Mesothelial cell of epicardium (in vitro differentiated cells): Measurements from ENCODE around the gene TOMM40L. TPM values are rescaled to one million over a fixed set of nuclear protein-coding genes. Genes with fewer than 3 reads are reported as not detected.
A peak's percentile ranks its signal among the peaks of the same experiment; 100 is the strongest.

Experiments
- DNase-seq, 2 experiments: peaks; one replicate each; pipeline ENCODE4 v3.0.0; 2021; ENCODE audit warnings: low spot score in 2 of 2; ENCODE audit not compliant: unreplicated experiment in 2 of 2
- H3K27ac Mint-ChIP-seq: 2 replicates; pipeline ENCODE4 v1.8.0; 2021; ENCODE audit warnings: mixed read lengths
- H3K27me3 Mint-ChIP-seq: 2 replicates; pipeline ENCODE4 v1.8.0; 2021; ENCODE audit warnings: low read depth, mixed read lengths
- H3K36me3 Mint-ChIP-seq: 2 replicates; pipeline ENCODE4 v1.8.0; 2021; ENCODE audit warnings: mixed read lengths
- H3K4me1 Mint-ChIP-seq: 2 replicates; pipeline ENCODE4 v1.8.0; 2021; ENCODE audit warnings: mixed read lengths
- H3K4me3 Mint-ChIP-seq: 2 replicates; pipeline ENCODE4 v1.8.0; 2021; ENCODE audit warnings: mild to moderate bottlenecking, moderate library complexity, mixed read lengths
- H3K9me3 Mint-ChIP-seq: 2 replicates; pipeline ENCODE4 v1.8.0; 2021; ENCODE audit warnings: mixed read lengths
- microRNA-seq: library from miRNA; unstranded; fragments of <30 nt; microRNA quantifications from one replicate; pipeline ENCODE4 v1.2.0, GENCODE V29; 2021; ENCODE audit warnings: inconsistent platforms, mixed read lengths
- total RNA-seq: library from RNA; stranded (reverse); gene quantifications from 3 replicates; pipeline ENCODE4 v1.2.1, GENCODE V29; 2021
- TF ChIP-seq, protein P1 (sequence below): fragments of 200-600 bp; sonication (generic); IDR thresholded peaks from one replicate; pipeline ENCODE4 v1.5.0; 2021; ENCODE audit warnings: antibody characterized with exemption; ENCODE audit not compliant: unreplicated experiment

TOMM40L gene
- total RNA-seq, 1 donor from 2014 or later = 9.3 TPM

DNA sequence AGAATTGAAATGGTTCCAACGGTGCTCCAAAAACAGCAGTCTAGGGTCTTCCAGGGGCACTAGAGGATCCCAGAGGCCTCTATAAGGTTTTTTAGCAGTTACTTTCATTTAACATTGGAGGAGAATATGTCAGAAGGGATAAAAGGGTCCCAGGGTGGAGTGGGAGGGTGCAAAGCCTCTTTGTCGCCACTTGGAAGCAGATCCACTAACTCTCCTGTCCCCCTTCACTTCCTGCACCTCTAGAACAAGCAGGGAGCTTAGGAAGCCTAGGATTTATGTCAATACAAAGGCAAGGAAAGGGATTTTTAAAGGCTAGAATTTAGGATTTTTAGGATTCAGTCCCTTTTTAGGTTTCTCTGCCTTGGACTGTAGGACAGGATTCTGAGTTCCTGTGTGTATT, 41.0 kb downstream of the TOMM40L start:
- TF ChIP-seq, protein P1, sequence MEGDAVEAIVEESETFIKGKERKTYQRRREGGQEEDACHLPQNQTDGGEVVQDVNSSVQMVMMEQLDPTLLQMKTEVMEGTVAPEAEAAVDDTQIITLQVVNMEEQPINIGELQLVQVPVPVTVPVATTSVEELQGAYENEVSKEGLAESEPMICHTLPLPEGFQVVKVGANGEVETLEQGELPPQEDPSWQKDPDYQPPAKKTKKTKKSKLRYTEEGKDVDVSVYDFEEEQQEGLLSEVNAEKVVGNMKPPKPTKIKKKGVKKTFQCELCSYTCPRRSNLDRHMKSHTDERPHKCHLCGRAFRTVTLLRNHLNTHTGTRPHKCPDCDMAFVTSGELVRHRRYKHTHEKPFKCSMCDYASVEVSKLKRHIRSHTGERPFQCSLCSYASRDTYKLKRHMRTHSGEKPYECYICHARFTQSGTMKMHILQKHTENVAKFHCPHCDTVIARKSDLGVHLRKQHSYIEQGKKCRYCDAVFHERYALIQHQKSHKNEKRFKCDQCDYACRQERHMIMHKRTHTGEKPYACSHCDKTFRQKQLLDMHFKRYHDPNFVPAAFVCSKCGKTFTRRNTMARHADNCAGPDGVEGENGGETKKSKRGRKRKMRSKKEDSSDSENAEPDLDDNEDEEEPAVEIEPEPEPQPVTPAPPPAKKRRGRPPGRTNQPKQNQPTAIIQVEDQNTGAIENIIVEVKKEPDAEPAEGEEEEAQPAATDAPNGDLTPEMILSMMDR = no peak

DNA sequence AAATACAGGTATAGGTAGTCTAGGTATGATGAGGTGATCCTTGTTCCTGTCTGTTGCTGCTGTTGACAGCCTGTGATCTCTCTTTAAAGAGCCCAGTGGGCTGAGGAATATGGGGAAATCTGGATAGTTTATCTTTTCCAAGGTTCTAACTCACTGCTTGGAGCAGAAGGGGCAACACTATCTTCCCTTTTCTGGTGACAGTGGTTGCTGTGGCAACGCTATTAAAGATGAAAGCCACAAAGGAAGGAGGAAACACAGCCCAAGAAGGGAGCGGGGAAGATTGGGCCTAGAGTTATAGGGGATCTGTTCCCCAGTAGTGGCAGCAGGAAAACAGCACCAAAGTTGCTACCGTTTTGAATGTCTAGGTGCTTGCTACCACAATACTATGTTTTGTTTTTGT, 41.5 kb downstream of the TOMM40L start:
- Mint-ChIP-seq H3K9me3 (no peaks in the 10 kb centered on the region), H3K27me3 (peaks cover 5% of the 10 kb centered on the region), H3K4me3 (no peak overlapping the region), H3K27ac (peak overlapping the region; percentile 49), H3K36me3 (no peaks in the 10 kb centered on the region), H3K4me1 (peaks cover 7% of the 10 kb centered on the region)
- DNase-seq = no peak
- TF ChIP-seq, protein P1 = no peak

More for the DNA sequence above, 41.0 kb downstream of the TOMM40L start:
- no peak overlapping the region for H3K27ac Mint-ChIP-seq
- no peaks in the 10 kb centered on the region for H3K36me3 Mint-ChIP-seq
- DNase-seq = no peak
- H3K9me3 Mint-ChIP-seq = no peaks in the 10 kb centered on the region
- H3K4me1 Mint-ChIP-seq = peaks cover 7% of the 10 kb centered on the region
- H3K4me3 Mint-ChIP-seq = no peak overlapping the region
- peaks cover 8% of the 10 kb centered on the region for H3K27me3 Mint-ChIP-seq

DNA sequence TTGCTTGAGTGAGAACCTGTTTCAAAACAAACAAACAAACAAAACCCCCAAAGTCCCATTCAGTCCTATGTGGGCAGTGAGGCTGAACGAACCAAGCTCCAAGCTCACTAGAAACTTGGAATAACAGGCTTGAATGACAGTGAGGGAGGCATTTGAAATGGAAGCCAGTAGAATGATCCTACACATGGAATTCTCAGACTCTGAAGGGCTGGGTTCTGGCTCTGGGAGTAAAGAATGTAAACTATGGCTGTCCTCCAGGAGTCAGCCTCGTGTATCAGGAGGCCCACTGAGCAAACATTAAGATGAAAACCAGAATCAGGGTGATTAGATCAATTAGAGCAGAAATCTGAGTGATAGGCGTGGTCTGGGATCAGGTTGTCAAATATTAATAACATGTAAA, 47.5 kb downstream of the TOMM40L start:
- H3K27ac Mint-ChIP-seq = no peak overlapping the region

DNA sequence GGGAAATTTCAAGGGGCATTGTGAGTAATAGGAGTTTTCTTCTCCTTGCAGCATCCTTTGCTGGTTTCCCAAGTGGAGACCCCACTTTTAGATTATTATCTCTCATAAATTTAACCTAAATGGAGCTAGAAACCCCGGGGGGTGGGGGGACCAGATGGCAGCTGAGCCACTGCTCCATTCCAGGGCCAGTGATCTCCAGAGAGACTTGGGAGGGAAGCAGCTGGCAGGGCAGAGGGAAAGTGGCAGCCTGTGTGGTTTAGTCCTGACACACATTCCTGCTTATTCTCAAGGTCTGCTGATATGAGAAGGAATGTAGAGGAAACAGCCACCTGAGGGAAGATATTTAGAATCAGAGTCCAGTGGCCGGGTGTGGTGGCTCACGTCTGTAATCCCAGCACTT, 49.0 kb downstream of the TOMM40L start:
- Mint-ChIP-seq H3K27me3 (peaks cover 33% of the 10 kb centered on the region), H3K27ac (no peak overlapping the region), H3K36me3 (no peaks in the 10 kb centered on the region), H3K4me3 (no peak overlapping the region), H3K9me3 (no peaks in the 10 kb centered on the region), H3K4me1 (peaks cover 2% of the 10 kb centered on the region)
- TF ChIP-seq, protein P1 = no peak
- no peak for DNase-seq

More for the DNA sequence above, 47.5 kb downstream of the TOMM40L start:
- Mint-ChIP-seq H3K4me3 (no peak overlapping the region), H3K9me3 (no peaks in the 10 kb centered on the region), H3K36me3 (no peaks in the 10 kb centered on the region), H3K4me1 (peaks cover 2% of the 10 kb centered on the region), H3K27me3 (peaks cover 23% of the 10 kb centered on the region)
- DNase-seq = no peak
- TF ChIP-seq, protein P1 = no peak

Small RNA genes within 50 kb of the gene (microRNA-seq; reads per million reads assigned to microRNA genes)
- gene MIR5187 = 1.2 reads per million

Other genes with a start within 250 kb of the TOMM40L start
- 114 to 132 TPM (median 122 TPM) in 3 replicates for gene F11R, start 204.9 kb upstream of the TOMM40L start, total RNA-seq
- 53.2 to 60.3 TPM (median 53.7 TPM) in 3 replicates for gene TSTD1, start 187.1 kb upstream of the TOMM40L start, total RNA-seq
- 66.4 to 68.0 TPM (median 66.6 TPM) in 3 replicates for gene USF1, start 180.1 kb upstream of the TOMM40L start, total RNA-seq
- gene ARHGAP30, start 156.2 kb upstream of the TOMM40L start, total RNA-seq = 1.4 to 1.9 TPM (median 1.6 TPM) in 3 replicates
- gene NECTIN4, start 136.5 kb upstream of the TOMM40L start, total RNA-seq = 29.9 to 31.5 TPM (median 30.6 TPM) in 3 replicates
- gene KLHDC9, start 127.7 kb upstream of the TOMM40L start, total RNA-seq = 4.2 to 5.4 TPM (median 5.4 TPM) in 3 replicates
- gene PFDN2, start 108.0 kb upstream of the TOMM40L start, total RNA-seq = 49.7 to 53.2 TPM (median 50.8 TPM) in 3 replicates
- 35.3 to 37.7 TPM (median 35.9 TPM) in 3 replicates for gene NIT1, start 108.0 kb upstream of the TOMM40L start, total RNA-seq
- gene DEDD, start 93.4 kb upstream of the TOMM40L start, total RNA-seq = 43.7 to 45.0 TPM (median 44.4 TPM) in 3 replicates
- 86.2 to 90.2 TPM (median 88.7 TPM) in 3 replicates for gene UFC1, start 72.1 kb upstream of the TOMM40L start, total RNA-seq
- gene USP21, start 66.6 kb upstream of the TOMM40L start, total RNA-seq = 42.6 to 48.4 TPM (median 47.4 TPM) in 3 replicates
- gene PPOX, start 59.6 kb upstream of the TOMM40L start, total RNA-seq = 48.9 to 49.7 TPM (median 49.0 TPM) in 3 replicates
- 38.0 to 43.0 TPM (median 40.5 TPM) in 3 replicates for gene B4GALT3, start 48.6 kb upstream of the TOMM40L start, total RNA-seq
- gene ADAMTS4, start 27.0 kb upstream of the TOMM40L start, total RNA-seq = 6.8 to 9.9 TPM (median 9.2 TPM) in 3 replicates
- 70.1 to 72.0 TPM (median 70.8 TPM) in 3 replicates for gene NDUFS2, start 23.7 kb upstream of the TOMM40L start, total RNA-seq
- 0.40 to 1.8 TPM (median 1.3 TPM) in 3 replicates for gene FCER1G, start 10.8 kb upstream of the TOMM40L start, total RNA-seq
- gene APOA2, start 2.4 kb upstream of the TOMM40L start, total RNA-seq = not detected in 3 replicates
- gene NR1I3, start 12.1 kb downstream of the TOMM40L start, total RNA-seq = not detected in 3 replicates
- gene PCP4L1, start 32.7 kb downstream of the TOMM40L start, total RNA-seq = 0.25 TPM in 1 of 3 replicates, not detected in the others
- gene MPZ, start 83.9 kb downstream of the TOMM40L start, total RNA-seq = 1.3 to 1.4 TPM (median 1.3 TPM) in 3 replicates
- 141 to 147 TPM (median 145 TPM) in 3 replicates for gene SDHC, start 88.3 kb downstream of the TOMM40L start, total RNA-seq
- not detected in 3 replicates for gene CFAP126, start 141.8 kb downstream of the TOMM40L start, total RNA-seq